ENCODE results near the gene FPGT. TPM values are rescaled to one million over a fixed set of nuclear protein-coding genes. Genes with fewer than 3 reads are reported as not detected.

FPGT gene
- total RNA-seq, 1 experiment from 2014 or later, result 16.5 TPM

Other genes starting within 250 kb of the FPGT start
- 0.37 and 2.7 TPM in 2 replicates for gene LRRIQ3, start 66 bp upstream of the FPGT start, total RNA-seq (2014; rRNA removed; shearing (Covaris generic))
- not detected in 2 replicates for gene TNNI3K, start 37.1 kb downstream of the FPGT start, total RNA-seq (2014; rRNA removed; shearing (Covaris generic))